ENCODE data around the gene TEAD3.

TEAD3 gene

DNA sequence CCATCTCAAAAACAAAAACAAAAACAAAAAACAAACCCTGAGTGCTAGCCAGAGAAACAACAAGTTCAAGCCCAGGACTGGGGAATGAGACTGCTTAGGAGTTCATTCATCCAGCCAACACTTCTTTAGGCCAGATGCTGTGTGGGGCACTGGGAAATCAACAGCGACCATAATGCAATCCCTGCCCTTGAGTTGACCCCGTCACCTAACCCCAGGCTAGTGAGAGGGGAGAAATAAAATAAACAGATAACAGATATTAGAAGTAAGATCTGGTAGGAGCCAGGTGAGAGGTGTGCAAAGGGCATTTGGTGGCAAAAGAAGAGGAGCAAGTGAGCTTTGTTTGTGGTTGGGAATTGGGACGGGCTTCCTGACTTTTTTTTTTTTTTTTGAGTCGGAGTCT is 33.6 kb downstream of the TEAD3 start:
- no peak overlapping the region for H3K4me3 ChIP-seq (ENCODE audit: low read depth, low read length)
- H3K4me1 ChIP-seq (ENCODE audit: control insufficient read depth, insufficient read depth, low read length), result peaks cover 2% of the 10 kb centered on the region; the same call in 1 of the 2 replicates
- H3K36me3 ChIP-seq (ENCODE audit: control insufficient read depth, insufficient read depth, low read length), result peaks cover 54% of the 10 kb centered on the region
- H3K9me3 ChIP-seq (ENCODE audit: control insufficient read depth, insufficient read depth, low read depth, low read length), result no peaks in the 10 kb centered on the region
- no peak overlapping the region for H3K9ac ChIP-seq (ENCODE audit: low read length)
- H3K27me3 ChIP-seq (ENCODE audit: control insufficient read depth, insufficient read depth, low read length), result 0 out of 2 replicates have a peak, but pooled peaks cover 5% of the 10 kb centered on the region
- no peak overlapping the region for H3K27ac ChIP-seq (ENCODE audit: low read depth, low read length)

DNA sequence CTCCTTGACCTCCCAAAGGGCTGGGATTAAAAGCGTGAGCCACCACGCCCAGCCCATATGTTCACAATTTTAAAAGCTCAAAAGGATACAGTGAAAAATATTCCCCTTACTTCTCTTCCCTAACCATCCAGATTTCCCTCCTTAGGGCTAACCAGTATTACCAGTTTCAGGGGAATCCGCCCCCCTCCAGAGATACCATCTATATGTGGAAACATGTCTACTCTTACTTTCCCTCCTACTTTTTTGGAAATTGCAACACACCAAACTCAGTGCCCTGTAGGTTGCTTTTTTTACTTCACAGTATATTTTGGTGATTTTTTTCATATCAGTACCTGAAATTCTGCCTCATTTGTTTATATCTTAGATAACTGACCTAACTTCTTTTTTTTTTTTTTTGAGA is 35.6 kb downstream of the TEAD3 start:
- no peaks in the 10 kb centered on the region for H3K27me3 ChIP-seq (ENCODE audit: control insufficient read depth, insufficient read depth, low read length)
- H3K36me3 ChIP-seq (ENCODE audit: control insufficient read depth, insufficient read depth, low read length), result peaks cover 56% of the 10 kb centered on the region
- H3K9ac ChIP-seq (ENCODE audit: low read length), result no peak overlapping the region
- no peak overlapping the region for H3K4me3 ChIP-seq (ENCODE audit: low read depth, low read length)
- no peak overlapping the region for H3K27ac ChIP-seq (ENCODE audit: low read depth, low read length)
- H3K4me1 ChIP-seq (ENCODE audit: control insufficient read depth, insufficient read depth, low read length), result no peaks in the 10 kb centered on the region
- no peaks in the 10 kb centered on the region for H3K9me3 ChIP-seq (ENCODE audit: control insufficient read depth, insufficient read depth, low read depth, low read length)

GRCh38 chr6:35457907-35458306 is 39.0 kb downstream of the TEAD3 start:
- Histone ChIP-seq H3K36me3 (ENCODE audit: control insufficient read depth, insufficient read depth, low read length) (peaks cover 45% of the 10 kb centered on the region), H3K27ac (ENCODE audit: low read depth, low read length) (no peak overlapping the region), H3K9me3 (ENCODE audit: control insufficient read depth, insufficient read depth, low read depth, low read length) (no peaks in the 10 kb centered on the region)

DNA sequence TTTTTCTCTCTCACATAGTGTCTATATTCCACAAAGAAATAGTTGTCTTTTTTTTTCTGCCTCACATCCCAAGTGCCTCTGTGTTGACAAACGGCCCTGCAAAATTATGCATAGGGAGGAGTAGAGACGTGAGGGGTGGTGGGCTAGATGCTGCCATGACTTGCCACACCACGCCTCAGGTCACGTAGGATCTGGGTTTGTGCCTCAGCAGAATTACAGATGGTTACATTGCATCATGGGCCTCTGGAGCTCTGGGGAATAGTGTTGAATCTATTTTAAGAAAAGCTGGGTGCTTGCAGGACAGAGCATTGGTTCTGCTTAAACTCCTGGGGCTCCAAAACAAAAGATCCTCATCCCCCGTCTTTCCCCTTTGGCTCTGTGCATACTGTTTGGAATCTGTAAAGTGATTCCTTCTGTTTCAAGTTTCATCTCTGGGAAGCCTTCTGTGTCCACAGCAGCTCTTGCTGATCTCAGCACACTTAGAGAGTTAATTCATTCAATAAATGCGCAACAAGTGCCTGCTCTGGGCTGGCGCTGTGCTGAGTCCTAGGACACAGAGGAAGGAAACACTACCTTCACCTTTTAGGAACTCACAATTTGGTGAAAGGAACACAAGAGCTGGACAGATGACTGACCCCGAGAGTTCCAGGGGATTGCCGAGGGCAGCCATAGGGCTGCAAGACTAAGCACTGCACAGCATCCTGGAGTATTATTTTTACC is 42.3 kb downstream of the TEAD3 start:
- peaks cover 28% of the 10 kb centered on the region for H3K36me3 ChIP-seq (ENCODE audit: control insufficient read depth, insufficient read depth, low read length)
- H3K9ac ChIP-seq (ENCODE audit: low read length), result no peak overlapping the region
- peaks cover 21% of the 10 kb centered on the region for H3K4me1 ChIP-seq (ENCODE audit: control insufficient read depth, insufficient read depth, low read length)
- H3K4me3 ChIP-seq (ENCODE audit: low read depth, low read length), result no peak overlapping the region
- H3K27ac ChIP-seq (ENCODE audit: low read depth, low read length), result no peak overlapping the region
- H3K27me3 ChIP-seq (ENCODE audit: control insufficient read depth, insufficient read depth, low read length), result peaks cover 12% of the 10 kb centered on the region; the same call in 1 of the 2 replicates
- no peaks in the 10 kb centered on the region for H3K9me3 ChIP-seq (ENCODE audit: control insufficient read depth, insufficient read depth, low read depth, low read length)

More at GRCh38 chr6:35457907-35458306, 39.0 kb downstream of the TEAD3 start:
- Histone ChIP-seq H3K9ac (ENCODE audit: low read length) (no peak overlapping the region), H3K27me3 (ENCODE audit: control insufficient read depth, insufficient read depth, low read length) (peaks cover 5% of the 10 kb centered on the region; the same call in 1 of the 2 replicates), H3K4me1 (ENCODE audit: control insufficient read depth, insufficient read depth, low read length) (peaks cover 13% of the 10 kb centered on the region), H3K4me3 (ENCODE audit: low read depth, low read length) (no peak overlapping the region)

- Histone ChIP-seq H3K4me1 (ENCODE audit: control insufficient read depth, insufficient read depth, low read length) (peaks cover 21% of the 10 kb centered on the region), H3K4me3 (ENCODE audit: low read depth, low read length) (peak overlapping the region; percentile 79), H3K9ac (ENCODE audit: low read length) (peak overlapping the region; percentile 71), H3K9me3 (ENCODE audit: control insufficient read depth, insufficient read depth, low read depth, low read length) (no peaks in the 10 kb centered on the region), H3K27me3 (ENCODE audit: control insufficient read depth, insufficient read depth, low read length) (peaks cover 12% of the 10 kb centered on the region; the same call in 1 of the 2 replicates), H3K27ac (ENCODE audit: low read depth, low read length) (no peak overlapping the region), H3K36me3 (ENCODE audit: control insufficient read depth, insufficient read depth, low read length) (peaks cover 16% of the 10 kb centered on the region)
These were observed 43.6 kb downstream of the TEAD3 start for GRCh38 chr6:35453236-35453635.

DNA sequence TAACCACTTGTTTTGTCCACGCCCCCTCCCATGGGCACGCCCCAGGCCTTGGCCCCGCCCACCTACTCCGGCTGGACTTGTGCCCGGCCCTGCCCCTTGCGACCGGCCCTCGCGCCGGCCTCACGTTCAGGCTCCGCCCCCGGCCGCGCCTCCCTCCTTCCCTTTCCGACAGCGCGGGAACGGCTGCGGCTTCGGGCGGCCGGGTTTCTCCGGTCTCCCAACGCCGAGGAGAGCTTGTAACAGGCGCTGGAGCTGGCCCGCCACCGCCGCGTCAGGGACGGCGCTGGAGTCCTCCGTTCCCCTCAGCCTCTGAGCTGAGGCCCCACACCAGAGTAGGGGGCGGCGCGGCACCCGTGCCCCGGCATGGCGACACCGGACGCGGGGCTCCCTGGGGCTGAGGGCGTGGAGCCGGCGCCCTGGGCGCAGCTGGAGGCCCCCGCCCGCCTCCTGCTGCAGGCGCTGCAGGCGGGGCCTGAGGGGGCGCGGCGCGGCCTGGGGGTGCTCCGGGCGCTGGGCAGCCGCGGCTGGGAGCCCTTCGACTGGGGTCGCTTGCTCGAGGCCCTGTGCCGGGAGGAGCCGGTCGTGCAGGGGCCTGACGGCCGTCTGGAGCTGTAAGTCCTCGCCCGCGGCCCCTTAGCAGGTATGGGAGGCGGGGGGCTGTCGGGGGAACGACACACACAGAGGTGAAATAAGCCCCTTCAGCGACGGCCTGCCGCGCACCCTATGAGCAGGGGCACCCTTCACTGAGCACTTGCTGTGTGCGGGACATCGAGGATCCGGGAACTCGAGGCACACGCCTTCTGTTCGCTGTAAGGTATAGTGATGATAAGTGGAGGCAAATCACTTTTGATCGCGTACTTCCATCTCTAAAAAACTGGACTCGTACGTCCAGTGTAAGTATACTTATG is 44.4 kb downstream of the TEAD3 start, which contains the start of gene FANCE:
Gene FANCE (plus strand): TSS at position 156 of the 908 bp plus-strand sequence. CDS start 208 bp downstream, at position 364.
- H3K27ac ChIP-seq (ENCODE audit: low read depth, low read length), result no peak within 1 kb of the TSS

GRCh38 chr6:35451354-35452182 is 45.3 kb downstream of the TEAD3 start:
- no peaks in the 10 kb centered on the region for H3K9me3 ChIP-seq (ENCODE audit: control insufficient read depth, insufficient read depth, low read depth, low read length)
- H3K4me3 ChIP-seq (ENCODE audit: low read depth, low read length), result peak overlapping the region; percentile 79
- no peak overlapping the region for H3K9ac ChIP-seq (ENCODE audit: low read length)
- peaks cover 12% of the 10 kb centered on the region; the same call in 1 of the 2 replicates for H3K27me3 ChIP-seq (ENCODE audit: control insufficient read depth, insufficient read depth, low read length)
- H3K27ac ChIP-seq (ENCODE audit: low read depth, low read length), result no peak overlapping the region
- H3K36me3 ChIP-seq (ENCODE audit: control insufficient read depth, insufficient read depth, low read length), result peaks cover 10% of the 10 kb centered on the region
- peaks cover 21% of the 10 kb centered on the region for H3K4me1 ChIP-seq (ENCODE audit: control insufficient read depth, insufficient read depth, low read length)

More for the DNA sequence above, 44.4 kb downstream of the TEAD3 start, which contains the start of gene FANCE:
- peak within 1 kb of the TSS; percentile 79 for H3K4me3 ChIP-seq (ENCODE audit: low read depth, low read length)
- H3K27me3 ChIP-seq (ENCODE audit: control insufficient read depth, insufficient read depth, low read length), result peaks cover 12% of the 10 kb centered on the region; the same call in 1 of the 2 replicates
- H3K9me3 ChIP-seq (ENCODE audit: control insufficient read depth, insufficient read depth, low read depth, low read length), result no peaks in the 10 kb centered on the region
- peak within 1 kb of the TSS; percentile 71 for H3K9ac ChIP-seq (ENCODE audit: low read length)
- peaks cover 21% of the 10 kb centered on the region for H3K4me1 ChIP-seq (ENCODE audit: control insufficient read depth, insufficient read depth, low read length)
- H3K36me3 ChIP-seq (ENCODE audit: control insufficient read depth, insufficient read depth, low read length), result peaks cover 14% of the 10 kb centered on the region

DNA sequence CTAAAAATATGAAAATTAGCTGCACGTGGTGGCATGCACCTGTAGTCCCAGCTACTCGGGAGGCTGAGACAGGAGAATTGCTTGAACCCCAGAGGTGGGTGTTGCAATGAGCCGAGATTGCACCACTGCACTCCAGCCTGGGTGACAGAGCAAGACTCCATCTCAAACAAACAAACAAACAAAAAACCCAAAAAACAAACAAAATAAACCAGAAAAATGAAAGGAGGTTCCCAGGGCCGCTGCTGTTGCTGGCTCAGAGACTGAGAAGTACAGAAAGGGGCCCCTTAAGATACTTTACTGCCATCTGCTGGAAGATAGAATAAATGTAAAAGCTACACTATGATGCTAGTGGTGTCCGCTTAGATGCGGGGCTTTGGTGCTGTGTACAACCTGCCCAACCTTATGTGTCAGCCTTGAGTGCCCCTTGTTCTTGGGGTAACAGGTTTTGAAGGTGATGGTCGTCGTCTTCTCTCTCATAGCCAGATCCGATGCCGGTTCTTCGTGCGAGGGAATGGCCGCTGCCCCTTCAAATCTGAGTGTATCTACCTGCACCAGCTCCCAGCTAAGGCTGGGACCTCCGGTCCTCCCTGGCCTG is 47.5 kb downstream of the TEAD3 start:
- peaks cover 17% of the 10 kb centered on the region for H3K4me1 ChIP-seq (ENCODE audit: control insufficient read depth, insufficient read depth, low read length)
- H3K27ac ChIP-seq (ENCODE audit: low read depth, low read length), result no peak overlapping the region
- H3K27me3 ChIP-seq (ENCODE audit: control insufficient read depth, insufficient read depth, low read length), result peaks cover 12% of the 10 kb centered on the region; the same call in 1 of the 2 replicates
- no peak overlapping the region for H3K9ac ChIP-seq (ENCODE audit: low read length)
- H3K4me3 ChIP-seq (ENCODE audit: low read depth, low read length), result no peak overlapping the region
- no peaks in the 10 kb centered on the region for H3K9me3 ChIP-seq (ENCODE audit: control insufficient read depth, insufficient read depth, low read depth, low read length)
- H3K36me3 ChIP-seq (ENCODE audit: control insufficient read depth, insufficient read depth, low read length), result no peaks in the 10 kb centered on the region

DNA sequence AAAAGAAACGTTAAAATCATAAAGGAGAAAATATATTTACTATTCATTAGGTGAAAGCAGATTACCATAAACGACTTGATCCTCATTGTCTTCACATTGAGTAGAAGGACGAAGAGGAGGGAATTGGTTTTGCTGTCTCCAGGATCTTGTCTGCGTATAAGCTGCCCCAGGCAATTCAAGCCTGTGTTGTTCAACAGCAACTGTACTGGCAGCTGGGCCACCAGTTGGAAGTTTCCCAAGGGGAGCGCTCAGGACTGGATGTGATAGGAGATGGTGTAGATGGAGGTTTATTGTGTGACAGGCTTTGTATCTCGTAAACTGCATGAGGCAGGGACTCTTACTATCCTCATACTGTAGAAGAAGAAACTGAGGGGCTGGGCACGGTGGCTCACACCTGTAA is 48.7 kb downstream of the TEAD3 start:
- H3K27ac ChIP-seq (ENCODE audit: low read depth, low read length), result no peak overlapping the region

DNA sequence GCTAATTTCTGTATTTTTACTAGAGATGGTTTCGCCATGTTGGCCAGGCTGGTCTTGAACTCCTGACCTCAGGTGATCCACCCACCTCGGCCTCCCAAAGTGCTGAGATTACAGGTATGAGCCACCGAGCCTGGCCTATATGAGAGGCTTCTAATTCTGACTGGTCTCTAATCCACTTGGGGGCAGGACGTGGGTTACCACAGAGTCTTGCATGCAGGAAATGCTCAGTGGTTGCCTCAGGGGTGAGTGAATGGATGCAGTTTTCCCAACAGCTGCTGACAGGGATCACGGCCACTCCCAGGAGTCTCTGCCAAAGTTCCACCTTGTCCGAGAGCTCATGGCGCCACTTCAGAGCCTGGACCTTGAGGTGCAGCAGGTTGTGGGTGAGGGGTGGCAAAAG is 51.2 kb downstream of the TEAD3 start:
- Histone ChIP-seq H3K9me3 (ENCODE audit: control insufficient read depth, insufficient read depth, low read depth, low read length) (no peaks in the 10 kb centered on the region), H3K4me1 (ENCODE audit: control insufficient read depth, insufficient read depth, low read length) (no peaks in the 10 kb centered on the region), H3K36me3 (ENCODE audit: control insufficient read depth, insufficient read depth, low read length) (no peaks in the 10 kb centered on the region), H3K9ac (ENCODE audit: low read length) (no peak overlapping the region), H3K27ac (ENCODE audit: low read depth, low read length) (no peak overlapping the region), H3K4me3 (ENCODE audit: low read depth, low read length) (no peak overlapping the region), H3K27me3 (ENCODE audit: control insufficient read depth, insufficient read depth, low read length) (0 out of 2 replicates have a peak, but pooled peaks cover 2% of the 10 kb centered on the region)

More for the DNA sequence above, 48.7 kb downstream of the TEAD3 start:
- Histone ChIP-seq H3K4me3 (ENCODE audit: low read depth, low read length) (no peak overlapping the region), H3K27me3 (ENCODE audit: control insufficient read depth, insufficient read depth, low read length) (peaks cover 10% of the 10 kb centered on the region; the same call in 1 of the 2 replicates), H3K9ac (ENCODE audit: low read length) (no peak overlapping the region), H3K9me3 (ENCODE audit: control insufficient read depth, insufficient read depth, low read depth, low read length) (no peaks in the 10 kb centered on the region), H3K36me3 (ENCODE audit: control insufficient read depth, insufficient read depth, low read length) (no peaks in the 10 kb centered on the region), H3K4me1 (ENCODE audit: control insufficient read depth, insufficient read depth, low read length) (peaks cover 11% of the 10 kb centered on the region)

All from HUES6 (cell line).